Measurements from ENCODE around the gene ZBTB42.

The ZBTB42 gene

DNA sequence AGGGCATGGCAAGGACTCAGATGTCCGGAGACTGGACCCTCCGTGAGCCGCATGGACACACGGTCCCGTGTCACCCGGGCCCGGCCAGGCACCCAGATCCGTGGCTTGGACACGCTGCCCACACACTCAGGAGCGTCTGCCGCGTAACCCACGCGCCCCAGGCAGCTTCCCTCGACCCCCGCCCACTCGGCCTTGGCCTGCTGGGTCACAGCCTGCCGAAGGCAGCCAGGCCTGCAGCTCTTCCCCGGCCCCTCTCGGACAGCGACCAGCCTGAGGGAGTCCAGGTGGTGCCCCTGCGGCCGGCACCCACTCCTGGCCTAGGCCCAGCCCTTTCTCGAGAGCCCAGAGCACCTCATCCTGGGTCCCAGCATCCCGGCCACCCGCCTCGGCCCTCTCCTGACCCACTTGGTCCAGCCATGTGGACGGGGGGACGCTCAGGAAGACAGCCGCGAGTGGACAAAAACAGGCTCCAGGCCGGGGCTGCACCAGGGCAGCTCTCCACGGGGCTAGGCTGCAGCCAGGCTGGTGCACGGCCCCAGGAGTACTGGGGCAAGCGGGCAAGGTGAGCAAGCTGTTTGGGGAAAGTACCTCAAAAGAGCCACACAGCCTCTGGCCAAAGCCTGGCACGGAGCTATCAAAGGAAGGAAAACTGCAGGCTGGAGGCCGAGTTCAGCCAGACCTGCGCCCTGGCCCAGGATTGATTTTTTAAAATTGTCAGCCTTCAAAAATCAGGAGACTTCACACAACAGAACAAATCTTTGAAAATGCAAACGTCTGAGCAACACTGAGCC lies 11.8 kb upstream of the ZBTB42 start:
- Mint-ChIP-seq H3K9me3 (no peaks in the 10 kb centered on the region), H3K27ac (ENCODE audit: low read depth) (no peak overlapping the region), H3K4me1 (peaks cover 29% of the 10 kb centered on the region), H3K36me3 (ENCODE audit: insufficient read depth) (peaks cover 4% of the 10 kb centered on the region), H3K27me3 (no peaks in the 10 kb centered on the region), H3K4me3 (no peak overlapping the region)
- DNase-seq (ENCODE audit: low spot score in 2 of 2) (no peak), ATAC-seq (replicated peaks; ENCODE audit: extremely low read depth, poor library complexity, severe bottlenecking) (no peak)

DNA sequence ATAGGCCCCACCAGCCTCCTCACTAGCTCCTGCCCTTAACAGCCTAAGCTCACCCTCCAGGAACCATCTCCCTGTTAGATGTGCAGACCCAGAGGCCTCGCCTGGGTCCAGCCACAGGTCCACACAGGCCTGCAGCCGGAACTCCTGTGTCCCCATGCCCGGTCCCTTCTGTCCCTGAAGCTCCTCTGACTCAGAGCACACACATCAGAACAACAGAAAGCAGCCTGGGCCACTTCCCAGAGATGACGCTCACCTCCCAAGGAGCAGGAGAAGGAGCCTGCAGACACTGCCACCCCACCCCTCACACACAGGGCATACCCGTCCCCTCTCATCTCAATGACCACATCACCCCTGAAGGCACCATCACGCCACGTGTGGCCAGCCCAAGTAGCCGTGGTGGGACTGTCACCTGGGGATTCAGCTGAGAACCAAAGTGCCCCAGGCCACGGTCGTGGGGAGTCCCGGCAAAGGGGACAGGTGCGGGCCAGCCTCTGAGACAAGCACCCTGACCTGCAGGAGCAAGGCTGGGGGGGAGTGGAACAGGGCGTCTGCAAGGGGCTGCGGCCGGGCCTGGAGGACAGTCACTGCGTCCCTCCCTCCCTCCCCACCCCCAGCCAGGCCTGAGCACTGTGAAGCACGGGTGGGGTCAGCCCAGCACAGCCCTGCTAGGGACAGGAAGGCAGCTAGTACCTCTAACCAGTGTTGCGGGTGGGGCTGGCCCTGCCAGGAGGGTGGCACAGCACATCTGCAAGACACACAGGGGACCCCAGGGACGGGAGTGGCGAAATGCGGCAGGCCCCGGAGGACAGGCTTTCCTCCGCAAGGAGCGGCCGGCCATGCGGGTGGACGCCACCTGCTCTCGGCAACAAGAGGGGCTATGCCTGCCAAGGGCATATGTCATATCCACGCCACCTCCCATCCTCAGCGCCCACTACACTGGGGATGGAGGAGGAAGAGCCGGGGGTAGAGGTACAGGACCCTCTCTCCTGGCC lies 10.9 kb upstream of the ZBTB42 start:
- H3K9me3 Mint-ChIP-seq, result no peaks in the 10 kb centered on the region
- no peak overlapping the region for H3K27ac Mint-ChIP-seq (ENCODE audit: low read depth)
- H3K4me1 Mint-ChIP-seq, result peaks cover 35% of the 10 kb centered on the region
- peaks cover 6% of the 10 kb centered on the region for H3K36me3 Mint-ChIP-seq (ENCODE audit: insufficient read depth)
- DNase-seq (ENCODE audit: low spot score in 2 of 2), result no peak
- ATAC-seq (replicated peaks; ENCODE audit: extremely low read depth, poor library complexity, severe bottlenecking), result no peak
- H3K4me3 Mint-ChIP-seq, result no peak overlapping the region
- H3K27me3 Mint-ChIP-seq, result no peaks in the 10 kb centered on the region

DNA sequence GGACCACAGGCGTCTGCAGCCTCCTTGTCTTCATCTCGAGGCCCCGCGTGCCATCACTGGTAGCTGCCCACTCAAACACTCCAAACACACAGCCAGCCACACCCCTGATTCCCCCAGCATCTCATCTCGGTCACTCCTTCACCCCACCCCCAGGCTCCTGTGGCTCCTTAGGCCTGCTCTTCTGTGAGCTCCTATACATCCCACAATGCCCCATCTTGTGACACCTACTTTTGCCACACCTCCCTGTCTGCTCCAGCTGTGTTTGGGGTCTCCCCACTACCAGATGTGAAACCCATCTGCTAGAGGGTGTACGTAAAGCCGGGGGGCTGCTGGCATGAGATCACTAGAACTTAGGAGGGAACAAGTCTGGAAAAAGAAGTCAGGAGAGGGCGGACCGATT lies 9.5 kb upstream of the ZBTB42 start:
- ATAC-seq (replicated peaks; ENCODE audit: extremely low read depth, poor library complexity, severe bottlenecking), result no peak
- no peak for DNase-seq (ENCODE audit: low spot score in 2 of 2)
- H3K27ac Mint-ChIP-seq (ENCODE audit: low read depth), result peak overlapping the region; percentile 74
- H3K4me3 Mint-ChIP-seq, result peak overlapping the region; percentile 37
- peaks cover 41% of the 10 kb centered on the region for H3K4me1 Mint-ChIP-seq
- H3K27me3 Mint-ChIP-seq, result no peaks in the 10 kb centered on the region
- H3K36me3 Mint-ChIP-seq (ENCODE audit: insufficient read depth), result peaks cover 12% of the 10 kb centered on the region
- no peaks in the 10 kb centered on the region for H3K9me3 Mint-ChIP-seq

- Mint-ChIP-seq H3K36me3 (ENCODE audit: insufficient read depth) (peaks cover 13% of the 10 kb centered on the region), H3K27me3 (no peaks in the 10 kb centered on the region), H3K9me3 (no peaks in the 10 kb centered on the region), H3K4me1 (peaks cover 42% of the 10 kb centered on the region), H3K4me3 (peak overlapping the region; percentile 84), H3K27ac (ENCODE audit: low read depth) (peak overlapping the region; percentile 32)
- no peak for ATAC-seq (replicated peaks; ENCODE audit: extremely low read depth, poor library complexity, severe bottlenecking)
- DNase-seq (ENCODE audit: low spot score in 2 of 2), result no peak
These were observed 8.6 kb upstream of the ZBTB42 start for GRCh38 chr14:104792101-104792884.

GRCh38 chr14:104792945-104793702 lies 7.8 kb upstream of the ZBTB42 start:
- H3K4me1 Mint-ChIP-seq, result peaks cover 42% of the 10 kb centered on the region
- ATAC-seq (replicated peaks; ENCODE audit: extremely low read depth, poor library complexity, severe bottlenecking), result no peak
- peak overlapping the region; percentile 84 for H3K4me3 Mint-ChIP-seq
- H3K36me3 Mint-ChIP-seq (ENCODE audit: insufficient read depth), result peaks cover 15% of the 10 kb centered on the region
- DNase-seq (ENCODE audit: low spot score in 2 of 2), result no peak
- no peaks in the 10 kb centered on the region for H3K9me3 Mint-ChIP-seq
- no peaks in the 10 kb centered on the region for H3K27me3 Mint-ChIP-seq
- peak overlapping the region; percentile 78 for H3K27ac Mint-ChIP-seq (ENCODE audit: low read depth)

GRCh38 chr14:104793703-104793959 lies 7.3 kb upstream of the ZBTB42 start:
- Mint-ChIP-seq H3K9me3 (no peaks in the 10 kb centered on the region), H3K4me3 (peak overlapping the region; percentile 84), H3K36me3 (ENCODE audit: insufficient read depth) (peaks cover 15% of the 10 kb centered on the region), H3K27ac (ENCODE audit: low read depth) (peak overlapping the region; percentile 78), H3K4me1 (peaks cover 42% of the 10 kb centered on the region), H3K27me3 (no peaks in the 10 kb centered on the region)
- no peak for ATAC-seq (replicated peaks; ENCODE audit: extremely low read depth, poor library complexity, severe bottlenecking)
- no peak for DNase-seq (ENCODE audit: low spot score in 2 of 2)

DNA sequence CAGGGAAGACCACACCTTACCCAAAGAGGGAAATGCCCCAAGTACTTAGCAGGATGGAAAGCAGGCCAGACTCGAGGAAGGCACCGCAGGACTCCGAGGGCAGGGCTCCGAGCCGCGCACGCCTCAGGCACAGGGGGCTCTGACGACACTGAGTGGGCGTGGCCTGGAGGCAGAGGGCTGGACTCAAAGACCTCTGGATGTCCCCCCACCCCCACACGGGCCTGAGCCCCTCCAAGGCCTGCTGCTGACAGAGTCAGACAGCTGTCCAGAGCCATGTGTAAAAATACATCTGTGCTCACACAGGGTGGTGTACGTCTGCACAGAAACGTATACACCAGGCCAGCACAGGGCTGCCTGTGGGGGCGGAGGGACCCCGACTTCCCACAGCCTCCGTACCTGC lies 6.8 kb upstream of the ZBTB42 start:
- H3K36me3 Mint-ChIP-seq (ENCODE audit: insufficient read depth), result peaks cover 16% of the 10 kb centered on the region
- H3K4me3 Mint-ChIP-seq, result peak overlapping the region; percentile 84
- peak overlapping the region; percentile 78 for H3K27ac Mint-ChIP-seq (ENCODE audit: low read depth)
- DNase-seq (ENCODE audit: low spot score in 2 of 2) (no peak), ATAC-seq (replicated peaks; ENCODE audit: extremely low read depth, poor library complexity, severe bottlenecking) (peak; percentile 24)
- no peaks in the 10 kb centered on the region for H3K9me3 Mint-ChIP-seq
- H3K27me3 Mint-ChIP-seq, result no peaks in the 10 kb centered on the region
- H3K4me1 Mint-ChIP-seq, result peaks cover 42% of the 10 kb centered on the region

DNA sequence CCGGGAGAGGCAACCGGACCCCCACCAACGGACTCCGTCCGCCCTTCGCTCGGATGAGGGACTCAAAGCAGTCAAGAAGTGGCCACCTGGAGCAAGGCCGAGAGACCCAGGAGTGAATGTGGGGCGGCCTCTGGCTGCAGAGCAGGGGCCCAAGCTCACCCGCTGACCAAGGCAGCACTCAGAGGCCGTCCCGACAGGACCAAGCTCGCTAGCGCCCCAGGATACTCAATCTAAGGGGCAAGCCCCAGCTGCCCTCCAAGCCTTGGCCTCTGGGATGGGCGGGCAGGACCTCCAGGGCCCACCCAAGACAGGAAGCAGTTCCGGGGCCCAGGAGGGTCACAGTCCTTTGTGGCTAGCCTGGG lies 6.3 kb upstream of the ZBTB42 start:
- peaks cover 16% of the 10 kb centered on the region for H3K36me3 Mint-ChIP-seq (ENCODE audit: insufficient read depth)
- H3K4me1 Mint-ChIP-seq, result peaks cover 47% of the 10 kb centered on the region
- no peaks in the 10 kb centered on the region for H3K27me3 Mint-ChIP-seq
- H3K4me3 Mint-ChIP-seq, result peak overlapping the region; percentile 84
- peak overlapping the region; percentile 78 for H3K27ac Mint-ChIP-seq (ENCODE audit: low read depth)
- ATAC-seq (replicated peaks; ENCODE audit: extremely low read depth, poor library complexity, severe bottlenecking) (no peak), DNase-seq (ENCODE audit: low spot score in 2 of 2) (no peak)
- no peaks in the 10 kb centered on the region for H3K9me3 Mint-ChIP-seq

DNA sequence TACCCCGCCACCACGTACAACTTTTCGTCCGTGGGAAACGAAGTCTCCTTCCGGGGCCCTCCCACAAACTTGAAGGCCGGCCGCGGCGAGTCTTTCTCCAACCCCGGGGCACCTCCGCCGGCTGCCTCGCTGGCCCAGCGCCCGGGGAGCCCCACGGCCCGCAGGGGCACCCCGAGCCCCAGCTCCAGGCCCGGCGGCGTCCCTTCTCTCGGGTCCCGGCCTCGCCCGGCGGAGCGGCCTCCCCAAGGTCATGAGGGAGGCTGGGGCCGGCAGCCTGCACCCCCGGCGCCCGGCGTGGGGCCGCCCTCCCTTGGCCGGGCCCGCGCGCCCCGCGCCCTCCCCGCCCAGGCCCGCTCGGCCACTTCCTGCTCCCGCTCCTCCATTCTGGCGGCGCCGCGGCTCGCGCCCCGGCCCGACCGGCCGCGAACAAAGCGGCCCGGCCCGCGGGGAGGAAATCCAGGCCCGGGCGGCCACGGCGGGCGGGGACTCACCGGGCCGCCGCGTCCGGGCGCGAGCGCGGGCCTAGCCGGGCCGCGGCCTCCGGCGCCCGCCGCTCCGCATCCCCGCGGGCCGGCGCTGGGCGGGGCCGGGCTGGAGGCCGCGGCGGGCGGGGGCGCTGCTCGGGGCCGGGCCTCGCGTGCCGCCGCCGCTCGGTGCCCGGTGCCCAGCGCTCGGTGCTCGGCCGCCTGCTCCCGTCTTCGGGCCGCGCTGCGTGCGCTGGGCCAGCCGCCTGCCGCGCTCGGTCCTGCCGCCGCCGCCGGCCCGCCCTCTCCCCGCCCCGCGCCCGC lies 5.7 kb upstream of the ZBTB42 start, which contains the start of gene AKT1:
Gene AKT1 (minus strand): TSS at position 756 of the 788 bp plus-strand sequence. CDS start 3,105 bp downstream, outside the sequence.
- peak within 1 kb of the TSS; percentile 84 for H3K4me3 Mint-ChIP-seq

GRCh38 chr14:104795781-104796686 lies 4.9 kb upstream of the ZBTB42 start:
- Mint-ChIP-seq H3K27ac (ENCODE audit: low read depth) (no peak overlapping the region), H3K9me3 (no peaks in the 10 kb centered on the region), H3K4me1 (peaks cover 48% of the 10 kb centered on the region), H3K27me3 (no peaks in the 10 kb centered on the region), H3K4me3 (peak overlapping the region; percentile 74), H3K36me3 (ENCODE audit: insufficient read depth) (peaks cover 21% of the 10 kb centered on the region)
- no peak for DNase-seq (ENCODE audit: low spot score in 2 of 2)
- peak; percentile 41 for ATAC-seq (replicated peaks; ENCODE audit: extremely low read depth, poor library complexity, severe bottlenecking)

More for the DNA sequence above, 5.7 kb upstream of the ZBTB42 start, which contains the start of gene AKT1:
- peaks cover 51% of the 10 kb centered on the region for H3K4me1 Mint-ChIP-seq
- H3K9me3 Mint-ChIP-seq, result no peaks in the 10 kb centered on the region
- DNase-seq (ENCODE audit: low spot score in 2 of 2), result no peak
- H3K36me3 Mint-ChIP-seq (ENCODE audit: insufficient read depth), result peaks cover 22% of the 10 kb centered on the region
- H3K27ac Mint-ChIP-seq (ENCODE audit: low read depth), result peak within 1 kb of the TSS; percentile 78
- H3K27me3 Mint-ChIP-seq, result no peaks in the 10 kb centered on the region
- peak; percentile 18 for ATAC-seq (replicated peaks; ENCODE audit: extremely low read depth, poor library complexity, severe bottlenecking)

Measured in central memory CD8-positive, alpha-beta T cell (primary cell).